Body of pancreas (tissue), 4 donors: Measurements from ENCODE around the gene NPR1. TPM values are rescaled to one million over a fixed set of nuclear protein-coding genes. Genes with fewer than 3 reads are reported as not detected.
A peak's percentile ranks its signal among the peaks of the same experiment; 100 is the strongest.

Source experiments
- ATAC-seq: fragments of 150-250 bp; one replicate; pipeline ENCODE4 v1.9.1; 2016
- DNase-seq, 4 donors: peaks; one replicate each; pipeline ENCODE4 v3.0.0-alpha.2; 2019
- H3K27ac ChIP-seq, 4 donors: fragments of 200-600 bp; sonication (generic); 1 replicate in 3 of 4; 2 replicates in 1 of 4; pipeline versions ENCODE4 v1.5.1 to v1.6.1; 2016 to 2019; ENCODE audit warnings: mild to moderate bottlenecking in 1 of 4, mixed read lengths in 1 of 4, moderate library complexity in 1 of 4
- H3K27me3 ChIP-seq, 2 donors: fragments of 200-600 bp; sonication (generic); one replicate each; pipeline ENCODE4 v1.6.0; 2016; ENCODE audit warnings: mild to moderate bottlenecking in 1 of 2
- H3K36me3 ChIP-seq, 2 donors: fragments of 200-600 bp; sonication (generic); replicated peaks in 1 of 2; 2 replicates each; pipeline ENCODE4 v1.5.1; 2016; ENCODE audit warnings: low read depth in 2 of 2; ENCODE audit not compliant: insufficient read depth in 1 of 2
- H3K4me1 ChIP-seq: fragments of 200-600 bp; sonication (generic); one replicate; pipeline ENCODE4 v1.6.0; 2016
- H3K4me3 ChIP-seq, 2 donors: fragments of 200-600 bp; sonication (generic); 1 replicate in 1 of 2; 2 replicates in 1 of 2; pipeline ENCODE4 v1.5.1; 2016 to 2019
- H3K9me3 ChIP-seq, 3 donors: fragments of 200-600 bp; sonication (generic); 1 replicate in 2 of 3; 2 replicates in 1 of 3; pipeline ENCODE4 v1.5.1; 2016
- CTCF ChIP-seq, 7 experiments: fragments of 450-650 bp in 4 of 7; fragments of 200-600 bp in 3 of 7; sonication (generic) in 3 of 7; IDR thresholded peaks; one replicate each; pipeline ENCODE4 v1.5.1; 2016 to 2019; ENCODE audit warnings: antibody characterized with exemption in 7 of 7
- POLR2A ChIP-seq, 3 donors: fragments of 450-650 bp; IDR thresholded peaks; one replicate each; pipeline ENCODE4 v1.6.1; 2016; ENCODE audit warnings: antibody characterized with exemption in 3 of 3, mild to moderate bottlenecking in 2 of 3
- WGBS, 2 donors: methylation state at CpG; one replicate each; pipeline ENCODE4 v1.1.5; 2017; 5-methylcytosine and 5-hydroxymethylcytosine counted together
- intact Hi-C: fragments of 100-400 bp; cut with DNase I; formaldehyde crosslinking; loops from one replicate; pipeline ENCODE4 v1.15.1; 2023
- total RNA-seq, 2 donors: library from RNA; depleted of rRNA; stranded (reverse); fragments of >200 nt; gene quantifications; one replicate each; pipeline ENCODE4 v1.1.0, GENCODE V29; 2016

Gene NPR1
- total RNA-seq: 10 to 100 TPM; 11.7 to 16.5 TPM

GRCh38 chr1:153678519-153679336, at the start of gene NPR1:
NPR1 (plus strand) TSS chr1:153678688; CDS start chr1:153679109, 421 bp downstream.
- 1% methylated on average over 36 to 74 of the region's 78 CpGs for WGBS, 2 donors
- Histone ChIP-seq H3K36me3 (no peaks in the 10 kb centered on the region), H3K27ac (no peak within 1 kb of the TSS), H3K4me3 (peak within 1 kb of the TSS in 1 of 2 donors; percentile 26), H3K9me3 (no peaks in the 10 kb centered on the region), H3K4me1 (peaks cover 26% of the 10 kb centered on the region), H3K27me3 (peaks cover 0 to 9% of the 10 kb centered on the region in 2 donors)
- intact Hi-C loops: no loop called here
- no peak for TF ChIP-seq POLR2A (IDR thresholded peaks at IDR 0.05)
- no peak for TF ChIP-seq CTCF (IDR thresholded peaks at IDR 0.05)
- DNase-seq (peak; percentile 38 to 50 (median 44)), ATAC-seq (peak; percentile 48)

DNA sequence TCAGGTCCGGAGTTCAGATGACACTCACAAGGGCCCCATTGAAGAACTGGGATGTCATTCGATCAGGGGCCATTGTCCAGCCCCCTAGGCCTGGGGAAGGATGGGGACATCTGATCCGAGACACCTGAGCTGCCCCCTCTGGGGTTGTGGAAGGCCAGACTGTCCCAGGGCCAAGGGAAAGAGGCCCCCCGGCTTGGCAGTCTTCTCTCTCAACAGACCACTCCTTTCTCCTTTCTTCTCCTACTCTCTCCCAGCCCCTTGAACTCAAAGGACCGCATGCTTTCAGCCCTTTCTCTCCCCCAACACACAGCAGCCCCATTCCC, 49.2 kb upstream of the NPR1 start:
- H3K4me3 ChIP-seq: no peak overlapping the region
- no peak for TF ChIP-seq POLR2A (IDR thresholded peaks at IDR 0.05)
- TF ChIP-seq CTCF (IDR thresholded peaks at IDR 0.05): no peak
- WGBS, 2 donors: 75 to 78% methylated on average over 4 to 5 of the region's 5 CpGs
- intact Hi-C loops: no loop called here
- H3K36me3 ChIP-seq: no peaks in the 10 kb centered on the region
- no peaks in the 10 kb centered on the region for H3K27me3 ChIP-seq
- no peak for DNase-seq
- ATAC-seq: no peak
- H3K4me1 ChIP-seq: peaks cover 33% of the 10 kb centered on the region
- no peak overlapping the region for H3K27ac ChIP-seq
- no peaks in the 10 kb centered on the region for H3K9me3 ChIP-seq

DNA sequence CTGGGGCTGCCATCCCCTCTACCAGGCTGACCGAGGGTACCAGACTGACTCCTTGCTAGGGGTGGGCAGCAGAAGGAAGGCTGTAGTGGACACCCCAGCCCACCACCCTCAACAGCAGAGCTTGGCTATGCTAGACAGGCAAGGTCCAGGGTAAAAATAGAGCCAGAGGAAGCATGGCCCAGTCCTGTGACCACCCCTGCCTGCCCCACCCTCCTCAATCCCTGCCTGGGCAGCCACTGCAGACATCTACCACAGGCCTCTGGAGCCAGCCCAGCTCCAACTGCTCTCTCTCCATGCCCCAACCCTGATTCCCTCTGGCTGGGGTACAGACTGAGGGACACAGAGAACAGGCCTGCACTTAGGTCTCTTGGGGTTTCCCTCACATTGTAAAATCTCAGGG, 48.5 kb upstream of the NPR1 start:
- no peaks in the 10 kb centered on the region for H3K27me3 ChIP-seq
- H3K4me3 ChIP-seq: no peak overlapping the region
- peaks cover 33% of the 10 kb centered on the region for H3K4me1 ChIP-seq
- TF ChIP-seq POLR2A (IDR thresholded peaks at IDR 0.05) (no peak), CTCF (IDR thresholded peaks at IDR 0.05) (no peak)
- H3K27ac ChIP-seq: peak overlapping the region in 1 of 4 donors; percentile 16
- ATAC-seq: no peak
- intact Hi-C loops: no loop called here
- H3K36me3 ChIP-seq: no peaks in the 10 kb centered on the region
- DNase-seq: no peak
- no peaks in the 10 kb centered on the region for H3K9me3 ChIP-seq
- WGBS, 2 donors: 71 to 90% methylated on average over 1 of the region's 1 CpG

DNA sequence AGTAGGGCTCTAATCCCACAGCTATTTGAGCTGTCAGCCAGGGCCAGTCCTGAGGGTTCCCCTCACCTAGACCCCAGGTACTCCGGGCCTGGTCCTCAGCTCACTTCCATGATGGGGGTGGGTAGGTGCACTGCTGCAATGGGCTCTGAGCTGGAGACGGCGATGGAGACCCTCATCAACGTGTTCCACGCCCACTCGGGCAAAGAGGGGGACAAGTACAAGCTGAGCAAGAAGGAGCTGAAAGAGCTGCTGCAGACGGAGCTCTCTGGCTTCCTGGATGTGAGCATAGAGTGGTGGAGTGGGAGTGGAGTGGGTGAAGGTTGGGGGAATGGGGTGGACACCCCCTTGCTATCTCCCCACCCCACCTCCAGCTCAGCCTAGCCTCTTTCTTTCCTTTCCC, 48.1 kb upstream of the NPR1 start:
- no peak for DNase-seq
- H3K9me3 ChIP-seq: no peaks in the 10 kb centered on the region
- no peaks in the 10 kb centered on the region for H3K27me3 ChIP-seq
- H3K4me3 ChIP-seq: no peak overlapping the region
- 77 to 94% methylated on average over 5 to 6 of the region's 7 CpGs for WGBS, 2 donors
- intact Hi-C loops: no loop called here
- no peaks in the 10 kb centered on the region for H3K36me3 ChIP-seq
- peak overlapping the region in 1 of 4 donors; percentile 16 for H3K27ac ChIP-seq
- no peak for TF ChIP-seq CTCF (IDR thresholded peaks at IDR 0.05)
- no peak for ATAC-seq
- H3K4me1 ChIP-seq: peaks cover 35% of the 10 kb centered on the region
